Liver (tissue), 9 donors: Measurements from ENCODE around the gene SMOC1. TPM values are rescaled to one million over a fixed set of nuclear protein-coding genes. Genes with fewer than 3 reads are reported as not detected.

Experiments
- DNase-seq: peaks from one replicate; pipeline ENCODE4 v3.0.0-alpha.2; 2017; ENCODE audit warnings: low spot score
- H3K27ac ChIP-seq, 2 donors: one replicate each; pipeline ENCODE4 v1.7.0; 2013; ENCODE audit warnings: inconsistent platforms in 2 of 2, low read length in 2 of 2, control low read depth in 1 of 2, low read depth in 1 of 2, mild to moderate bottlenecking in 1 of 2
- H3K27me3 ChIP-seq, 4 donors: one replicate each; pipeline versions ENCODE4 v1.6.1 to v1.7.0; 2013; ENCODE audit warnings: low read length in 3 of 4, inconsistent platforms in 1 of 4, mild to moderate bottlenecking in 1 of 4, moderate library complexity in 1 of 4; ENCODE audit not compliant: control insufficient read depth in 4 of 4, insufficient read depth in 4 of 4
- H3K36me3 ChIP-seq, 4 donors: one replicate each; pipeline versions ENCODE4 v1.6.1 to v1.7.0; 2013; ENCODE audit warnings: low read length in 3 of 4, mild to moderate bottlenecking in 3 of 4, low read depth in 1 of 4, moderate library complexity in 1 of 4; ENCODE audit not compliant: control insufficient read depth in 4 of 4, insufficient read depth in 3 of 4
- H3K4me1 ChIP-seq, 4 donors: one replicate each; pipeline versions ENCODE4 v1.6.1 to v1.7.0; 2013; ENCODE audit warnings: low read length in 3 of 4, mild to moderate bottlenecking in 3 of 4, moderate library complexity in 1 of 4; ENCODE audit not compliant: control insufficient read depth in 4 of 4, insufficient read depth in 4 of 4
- H3K4me3 ChIP-seq, 3 donors: one replicate each; pipeline versions ENCODE4 v1.6.1 to v1.7.0; 2013; ENCODE audit warnings: low read length in 3 of 3, control low read depth in 1 of 3, low read depth in 1 of 3, mild to moderate bottlenecking in 1 of 3
- H3K9ac ChIP-seq, 2 donors: one replicate each; pipeline ENCODE4 v1.7.0; 2013; ENCODE audit warnings: low read length in 2 of 2, mild to moderate bottlenecking in 2 of 2, moderate library complexity in 2 of 2, control low read depth in 1 of 2, low read depth in 1 of 2
- H3K9me3 ChIP-seq, 4 donors: one replicate each; pipeline versions ENCODE4 v1.6.1 to v1.7.0; 2013; ENCODE audit warnings: low read length in 3 of 4; ENCODE audit not compliant: control insufficient read depth in 4 of 4
- ATF3 ChIP-seq: IDR thresholded peaks from 2 replicates; pipeline ENCODE4 v1.6.1; 2016; ENCODE audit warnings: antibody characterized with exemption
- CTCF ChIP-seq: fragments of 150-350 bp; IDR thresholded peaks from 2 replicates; pipeline ENCODE4 v1.5.1; 2017; ENCODE audit warnings: improper control_type of control experiment, low read depth, low read length; ENCODE audit not compliant: missing input control
- EGR1 ChIP-seq, 2 donors: IDR thresholded peaks; 2 replicates each; pipeline ENCODE4 v1.6.1; 2016 to 2018; ENCODE audit warnings: antibody characterized with exemption in 2 of 2, low read depth in 2 of 2
- FOXA1 ChIP-seq: IDR thresholded peaks from 2 replicates; pipeline ENCODE4 v1.6.1; 2016; ENCODE audit warnings: antibody characterized with exemption
- FOXA2 ChIP-seq: IDR thresholded peaks from 2 replicates; pipeline ENCODE4 v1.6.1; 2016; ENCODE audit warnings: antibody characterized with exemption
- GABPA ChIP-seq, 2 donors: IDR thresholded peaks in 1 of 2; conservative IDR thresholded peaks in 1 of 2; 2 replicates each; pipeline ENCODE4 v1.6.1; 2016; ENCODE audit warnings: antibody characterized with exemption in 2 of 2, mild to moderate bottlenecking in 1 of 2, moderate library complexity in 1 of 2
- HNF4A ChIP-seq, 2 donors: conservative IDR thresholded peaks; 2 replicates each; pipeline ENCODE4 v1.6.1; 2016; ENCODE audit warnings: antibody characterized with exemption in 2 of 2, mild to moderate bottlenecking in 2 of 2
- HNF4G ChIP-seq: IDR thresholded peaks from 2 replicates; pipeline ENCODE4 v1.6.1; 2016; ENCODE audit warnings: antibody characterized with exemption
- JUND ChIP-seq, 2 donors: IDR thresholded peaks; 2 replicates each; pipeline ENCODE4 v1.6.1; 2016; ENCODE audit warnings: antibody characterized with exemption in 2 of 2
- MAX ChIP-seq: IDR thresholded peaks from 2 replicates; pipeline ENCODE4 v1.6.1; 2016; ENCODE audit warnings: antibody characterized with exemption
- NR2F2 ChIP-seq: IDR thresholded peaks from 2 replicates; pipeline ENCODE4 v1.6.1; 2016; ENCODE audit warnings: antibody characterized with exemption
- RAD21 ChIP-seq, 2 donors: IDR thresholded peaks; 2 replicates each; pipeline ENCODE4 v1.6.1; 2016; ENCODE audit warnings: antibody characterized with exemption in 2 of 2, mild to moderate bottlenecking in 2 of 2
- REST ChIP-seq: IDR thresholded peaks from 2 replicates; pipeline ENCODE4 v1.6.1; 2016; ENCODE audit warnings: antibody characterized with exemption, mild to moderate bottlenecking
- RXRA ChIP-seq, 2 donors: IDR thresholded peaks; 2 replicates each; pipeline ENCODE4 v1.6.1; 2017 to 2018; ENCODE audit warnings: antibody characterized with exemption in 2 of 2, mild to moderate bottlenecking in 1 of 2
- SP1 ChIP-seq: IDR thresholded peaks from 2 replicates; pipeline ENCODE4 v1.6.1; 2018; ENCODE audit warnings: antibody characterized with exemption, mild to moderate bottlenecking
- TAF1 ChIP-seq: conservative IDR thresholded peaks from 2 replicates; pipeline ENCODE4 v1.6.1; 2016; ENCODE audit warnings: antibody characterized with exemption, mild to moderate bottlenecking
- YY1 ChIP-seq: IDR thresholded peaks from 2 replicates; pipeline ENCODE4 v1.6.1; 2016; ENCODE audit warnings: antibody characterized with exemption, mild to moderate bottlenecking
- ZBTB33 ChIP-seq: IDR thresholded peaks from 2 replicates; pipeline ENCODE4 v1.6.1; 2016; ENCODE audit warnings: antibody characterized with exemption
- WGBS: extraction: QIAGEN DNeasy Blood & Tissue Kit; methylation state at CpG from one replicate; pipeline ENCODE4 v1.1.7; 2013; 5-methylcytosine and 5-hydroxymethylcytosine counted together
- polyA plus RNA-seq, 2 donors: library from polyadenylated mRNA; stranded (reverse) in 1 of 2; unstranded in 1 of 2; fragments of 200-250 nt in 1 of 2; fragments of >200 nt in 1 of 2; fragmentation: Nextera tagmentation in 1 of 2; extraction: Ambion mirVana in 1 of 2; gene quantifications; one replicate each; pipeline versions ENCODE4 v1.2.1 to v1.2.3, GENCODE V29; 2013 to 2015
- total RNA-seq, 2 donors: library from RNA; depleted of rRNA; stranded (reverse); fragments of >200 nt; gene quantifications; one replicate each; pipeline ENCODE4 v1.2.3, GENCODE V29; 2014
- donor health status: healthy.
- donor health status: healthy.
- donor health status: healthy.
- donor health status: healthy.
- donor health status: healthy.

Gene SMOC1
- total and polyA plus RNA-seq, 4 donors, result 11.2 to 43.7 (median 27.4) TPM

GRCh38 chr14:70052990-70053389, 173.8 kb downstream of the SMOC1 start:
- Histone ChIP-seq H3K36me3 (no peaks in the 10 kb centered on the region), H3K4me3 (no peak overlapping the region), H3K27me3 (no peaks in the 10 kb centered on the region), H3K4me1 (peaks cover 0 to 14% (median 4%) of the 10 kb centered on the region in 4 donors), H3K27ac (no peak overlapping the region), H3K9ac (no peak overlapping the region), H3K9me3 (no peaks in the 10 kb centered on the region)
- TF ChIP-seq SP1 (no peak), REST (peak; percentile 99), RAD21 (IDR thresholded peaks at IDR 0.05) (no peak)
- 47% methylated on average over 3 of the region's 3 CpGs for WGBS
- no peak for DNase-seq

GRCh38 chr14:70057519-70058136, 178.4 kb downstream of the SMOC1 start:
- TF ChIP-seq CTCF, result no peak
- no peak for TF ChIP-seq GABPA (IDR thresholded peaks at IDR 0.05 in 1 of 2, conservative IDR thresholded peaks at IDR 0.05 in 1 of 2)
- TF ChIP-seq RXRA (IDR thresholded peaks at IDR 0.05), result peak; percentile 49 to 63
- no peak for TF ChIP-seq NR2F2
- peak in 1 of 2 donors; percentile 13 for TF ChIP-seq RAD21 (IDR thresholded peaks at IDR 0.05)
- TF ChIP-seq REST, result no peak
- TF ChIP-seq JUND (IDR thresholded peaks at IDR 0.05), result peak in 1 of 2 donors; percentile 64
- no peak for TF ChIP-seq FOXA1
- TF ChIP-seq EGR1 (IDR thresholded peaks at IDR 0.05; ENCODE audit: low read depth in 2 of 2), result no peak
- TF ChIP-seq TAF1, result no peak
- no peak for TF ChIP-seq MAX
- TF ChIP-seq YY1, result peak; percentile 25
- peak; percentile 62 to 79 for TF ChIP-seq HNF4A (conservative IDR thresholded peaks at IDR 0.05)
- TF ChIP-seq SP1, result peak; percentile 36
- TF ChIP-seq ATF3, result no peak
- TF ChIP-seq FOXA2, result no peak
- no peak for TF ChIP-seq ZBTB33
- no peak for TF ChIP-seq HNF4G
- 55% methylated on average over 5 of the region's 5 CpGs for WGBS
- Histone ChIP-seq H3K36me3 (no peaks in the 10 kb centered on the region), H3K9ac (no peak overlapping the region), H3K27ac (no peak overlapping the region), H3K4me3 (no peak overlapping the region), H3K4me1 (peaks cover 0 to 13% (median 4%) of the 10 kb centered on the region in 4 donors), H3K27me3 (no peaks in the 10 kb centered on the region), H3K9me3 (no peaks in the 10 kb centered on the region)
- no peak for DNase-seq
